HG02610 (cell line): ENCODE measurements around the gene IL25.
"Not testable (repeated sequence)": the region's sequence is repeated elsewhere in the genome, so short reads cannot be mapped to it uniquely, and the experiment has no call there.

ENCODE experiments used
- ATAC-seq: cut with Tn5 transposase; IDR thresholded peaks from one replicate; pipeline ENCODE4 v1.9.1; 2021; ENCODE audit warnings: mild to moderate bottlenecking, moderate library complexity; ENCODE audit not compliant: unreplicated experiment

The IL25 gene

DNA sequence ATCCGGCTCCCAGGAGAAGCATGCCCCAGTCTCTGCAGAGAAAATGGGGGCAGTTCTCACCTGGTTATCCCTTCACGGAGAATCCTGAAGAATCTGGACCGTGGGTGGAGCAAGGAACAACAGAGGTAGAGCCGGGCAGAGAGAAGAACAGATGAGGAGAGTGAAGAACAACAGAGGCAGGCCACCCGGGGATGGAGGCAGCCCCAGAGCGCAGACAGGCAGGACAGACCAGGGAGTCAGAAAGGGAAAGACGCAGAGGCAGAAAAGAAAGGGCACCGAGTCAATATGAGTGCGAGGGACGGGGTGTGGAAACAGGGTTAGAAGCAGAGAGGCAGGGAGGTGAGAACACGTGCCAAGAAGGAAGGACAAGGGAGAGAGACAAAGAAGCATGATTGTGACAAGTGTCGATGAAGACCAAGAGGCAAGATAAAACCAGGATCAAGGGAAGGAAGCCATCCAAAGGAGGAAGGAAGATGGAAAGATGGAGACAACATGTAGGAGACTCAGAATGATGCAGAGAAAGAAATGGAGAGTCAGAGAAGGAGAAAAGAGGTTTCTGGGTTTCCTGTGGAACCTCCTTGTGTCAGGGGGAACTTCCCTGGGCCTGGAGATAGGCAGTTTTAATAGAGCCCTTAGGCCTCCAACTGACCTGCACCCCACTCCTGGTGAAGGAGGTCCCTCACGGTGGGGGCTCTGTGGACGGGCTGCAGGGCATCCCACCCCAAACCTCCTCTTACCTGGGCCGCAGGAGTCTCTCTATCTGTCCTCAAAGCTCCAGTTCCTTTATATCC, 35.1 kb downstream of the IL25 start, which contains the start of gene MYH6:
Gene MYH6, minus strand, starts transcription at position 758 of the 791 bp plus-strand sequence. CDS start 1,050 bp downstream, outside the sequence.
- ATAC-seq: no peak

GRCh38 chr14:23408307-23408630, 35.7 kb downstream of the IL25 start:
- no peak for ATAC-seq

GRCh38 chr14:23409475-23409874, 36.9 kb downstream of the IL25 start:
- no peak for ATAC-seq

DNA sequence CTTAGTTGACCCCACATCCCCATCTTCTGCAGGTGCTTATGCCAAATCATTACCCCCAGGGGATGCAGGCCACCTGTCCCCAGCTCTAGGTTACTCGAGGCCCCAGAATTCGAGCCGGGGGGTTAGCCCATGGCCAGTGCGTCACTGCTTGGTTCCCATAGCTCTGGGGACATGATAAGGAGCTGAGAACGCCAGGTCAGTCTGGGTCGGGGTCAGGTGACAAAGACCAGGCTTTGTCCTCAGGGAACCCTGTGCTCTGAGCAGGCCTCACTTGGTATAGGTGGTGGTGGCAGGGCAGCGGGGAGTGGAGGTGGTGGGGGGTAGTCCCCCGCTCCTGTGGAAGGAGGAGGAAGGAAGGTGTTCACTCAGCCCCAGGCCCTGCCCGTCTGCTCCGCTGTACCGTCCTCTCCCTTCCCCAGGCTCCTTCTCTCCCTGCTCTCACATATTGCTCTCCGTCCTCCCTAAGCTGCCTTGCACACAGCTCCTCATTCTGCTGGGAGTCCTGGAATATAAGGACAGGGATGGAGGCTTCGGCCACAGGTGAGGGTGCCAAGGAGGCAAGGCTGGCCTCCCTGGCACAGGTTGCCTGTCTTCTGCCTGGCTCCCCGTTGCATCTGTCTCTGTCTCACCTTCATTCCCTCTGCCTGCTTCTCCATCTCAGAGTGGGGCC, 37.5 kb downstream of the IL25 start:
- no peak for ATAC-seq

- no peak for ATAC-seq
Measured at GRCh38 chr14:23411563-23412525, 39.2 kb downstream of the IL25 start.

- ATAC-seq: no peak
Measured at GRCh38 chr14:23413681-23414080, 41.1 kb downstream of the IL25 start.

GRCh38 chr14:23414254-23414653, 41.6 kb downstream of the IL25 start:
- no peak for ATAC-seq

GRCh38 chr14:23414906-23415820, 42.6 kb downstream of the IL25 start:
- no peak for ATAC-seq

- no peak for ATAC-seq
Measured at GRCh38 chr14:23415821-23416778, 43.5 kb downstream of the IL25 start.

GRCh38 chr14:23416801-23417200, 44.2 kb downstream of the IL25 start:
- no peak for ATAC-seq

DNA sequence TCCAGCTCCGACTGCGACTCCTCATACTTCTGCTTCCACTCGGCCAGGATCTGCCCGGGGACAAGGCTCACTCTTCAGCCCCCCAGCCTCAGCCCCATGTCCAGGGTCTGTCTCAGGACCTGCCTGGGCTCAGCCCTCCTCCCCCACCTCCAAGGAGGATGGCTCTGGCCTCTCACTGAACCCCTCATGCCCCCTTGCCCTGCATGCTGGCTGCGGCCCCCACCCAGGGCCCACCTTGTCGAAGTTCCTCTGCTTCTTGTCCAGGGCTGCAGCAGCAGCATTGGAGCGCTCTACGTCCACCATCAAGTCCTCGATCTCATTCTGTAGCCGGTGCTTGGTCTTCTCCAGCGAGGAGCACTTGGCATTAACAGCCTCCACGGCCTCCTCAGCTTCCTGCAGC, 44.7 kb downstream of the IL25 start:
- not testable (repeated sequence) for ATAC-seq

DNA sequence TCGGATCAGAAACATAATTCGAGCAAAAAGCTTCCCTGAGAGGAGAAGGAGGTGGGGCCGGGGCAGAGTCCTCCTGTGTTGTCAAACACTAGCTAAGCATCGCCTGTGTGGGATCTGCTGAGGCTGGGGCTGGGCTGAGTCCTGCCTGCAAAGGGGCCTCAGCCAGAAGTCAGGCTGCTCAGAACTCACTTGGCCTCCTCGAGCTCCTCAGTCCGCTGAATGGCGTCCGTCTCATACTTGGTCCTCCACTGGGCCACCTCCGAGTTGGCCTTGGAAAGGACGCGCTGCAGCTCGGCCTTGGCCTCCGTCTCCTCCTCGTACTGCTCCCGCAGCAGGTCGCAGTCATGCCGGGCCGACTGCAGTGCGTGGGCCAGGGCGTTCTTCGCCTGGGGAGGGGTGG, 45.4 kb downstream of the IL25 start:
- ATAC-seq: no peak

DNA sequence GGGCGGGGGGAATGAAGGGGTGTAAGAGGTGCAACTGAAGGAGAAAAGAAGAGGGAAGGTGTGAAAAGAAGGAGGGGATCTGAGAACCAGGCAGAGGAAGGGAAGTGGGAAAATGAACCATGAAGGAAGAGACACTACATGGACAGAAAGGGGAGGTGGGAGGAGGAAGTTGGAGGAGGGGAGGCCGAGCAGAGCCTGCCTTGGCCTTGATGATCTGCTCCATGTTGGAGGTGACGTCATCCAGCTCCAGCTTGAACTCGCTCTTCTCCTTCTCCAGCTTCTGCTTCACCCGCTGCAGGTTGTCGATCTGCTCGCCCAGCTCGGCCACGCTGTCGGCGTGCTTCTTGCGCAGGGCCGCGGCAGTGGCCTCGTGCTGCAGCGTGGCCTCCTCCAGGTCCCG, 47.0 kb downstream of the IL25 start:
- ATAC-seq: not testable (repeated sequence)

DNA sequence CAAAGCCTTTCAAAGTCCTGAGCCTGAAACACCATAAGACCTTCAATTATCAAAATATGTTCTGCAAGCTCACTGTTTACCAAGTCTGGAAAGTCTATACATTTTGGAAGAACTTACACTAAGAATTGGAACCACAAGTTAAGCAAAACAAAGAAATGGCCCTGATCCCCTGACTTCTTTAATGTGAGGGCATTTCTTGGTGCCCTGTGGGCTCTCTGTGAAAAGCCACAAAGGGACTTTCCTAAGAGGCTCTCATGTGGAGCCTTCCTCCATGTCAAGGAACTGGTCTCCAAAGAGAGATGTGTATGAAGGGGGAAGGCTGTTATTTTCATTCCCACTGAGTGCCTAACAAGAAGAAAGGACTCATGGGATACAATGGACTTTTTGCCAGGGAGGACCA, 49.0 kb downstream of the IL25 start:
- ATAC-seq: peak; percentile 55

DNA sequence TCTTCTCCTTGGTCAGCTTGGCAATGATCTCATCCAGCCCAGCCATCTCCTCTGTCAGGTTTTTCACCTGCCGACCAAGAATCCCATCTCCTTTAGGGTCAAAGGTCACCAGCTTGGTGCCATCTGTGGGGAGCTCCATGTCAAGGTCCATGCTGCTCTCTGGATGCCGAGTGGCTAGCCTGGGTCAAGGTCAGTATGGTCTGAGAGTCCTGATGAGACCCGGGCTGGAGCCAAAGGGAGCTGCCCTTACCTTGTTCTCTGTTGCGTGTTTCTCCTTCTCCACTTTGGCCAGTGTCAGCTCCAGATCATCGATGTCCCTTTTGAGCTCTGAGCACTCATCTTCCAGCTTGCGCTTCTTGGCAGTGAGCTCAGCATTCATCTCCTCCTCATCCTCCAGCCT, 51.0 kb downstream of the IL25 start:
- ATAC-seq: no peak

GRCh38 chr14:23425169-23425568, 52.6 kb downstream of the IL25 start:
- ATAC-seq: no peak

GRCh38 chr14:23425798-23426197, 53.2 kb downstream of the IL25 start:
- ATAC-seq: not testable (repeated sequence)
